AG20443 (cell line): ENCODE data around the gene SERPINA10.
A peak's percentile ranks its signal among the peaks of the same experiment; 100 is the strongest.

Source experiments
- DNase-seq: peaks from one replicate; pipeline ENCODE4 v3.0.0; 2012; ENCODE audit warnings: low spot score, mixed read lengths

SERPINA10 gene, protein sequence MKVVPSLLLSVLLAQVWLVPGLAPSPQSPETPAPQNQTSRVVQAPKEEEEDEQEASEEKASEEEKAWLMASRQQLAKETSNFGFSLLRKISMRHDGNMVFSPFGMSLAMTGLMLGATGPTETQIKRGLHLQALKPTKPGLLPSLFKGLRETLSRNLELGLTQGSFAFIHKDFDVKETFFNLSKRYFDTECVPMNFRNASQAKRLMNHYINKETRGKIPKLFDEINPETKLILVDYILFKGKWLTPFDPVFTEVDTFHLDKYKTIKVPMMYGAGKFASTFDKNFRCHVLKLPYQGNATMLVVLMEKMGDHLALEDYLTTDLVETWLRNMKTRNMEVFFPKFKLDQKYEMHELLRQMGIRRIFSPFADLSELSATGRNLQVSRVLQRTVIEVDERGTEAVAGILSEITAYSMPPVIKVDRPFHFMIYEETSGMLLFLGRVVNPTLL

DNA sequence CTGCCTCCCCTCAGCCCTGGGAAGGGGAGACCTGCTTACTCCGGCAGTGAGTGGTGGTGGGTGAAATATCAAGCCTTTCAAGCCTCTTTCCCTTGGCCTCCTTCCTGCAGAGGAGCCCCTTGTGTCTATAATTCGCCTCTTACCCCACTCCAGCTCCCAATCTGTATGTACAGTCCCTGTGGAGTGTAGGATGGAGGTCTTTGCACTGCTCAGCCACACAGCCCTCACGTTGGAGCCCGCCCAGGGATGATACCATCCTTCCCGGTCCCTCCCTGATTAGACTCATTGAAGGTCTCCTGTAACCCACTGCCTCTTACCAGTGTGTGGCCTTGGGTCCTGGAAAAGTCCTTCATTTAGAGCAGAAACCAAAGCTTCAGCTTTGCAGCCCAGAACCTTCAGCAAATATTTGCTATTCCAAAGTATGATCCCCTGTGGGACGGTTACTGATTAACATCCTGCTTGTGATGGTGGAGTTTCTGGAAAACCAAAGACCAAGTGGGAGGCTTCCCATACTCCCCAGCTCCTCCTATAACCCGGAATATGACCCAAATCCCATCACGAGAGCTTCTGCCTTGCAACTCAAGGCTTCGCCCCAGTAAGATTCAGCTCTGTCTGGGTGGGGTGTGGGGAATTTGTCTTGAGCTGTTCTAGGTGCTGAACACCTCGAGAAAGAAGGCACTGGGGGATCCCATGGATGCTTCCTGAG lies at the start of gene SERPINA10:
Gene SERPINA10 (minus strand): TSS at position 397 of the 706 bp plus-strand sequence. CDS start 2,675 bp downstream, outside the sequence.
- no peak for DNase-seq

DNA sequence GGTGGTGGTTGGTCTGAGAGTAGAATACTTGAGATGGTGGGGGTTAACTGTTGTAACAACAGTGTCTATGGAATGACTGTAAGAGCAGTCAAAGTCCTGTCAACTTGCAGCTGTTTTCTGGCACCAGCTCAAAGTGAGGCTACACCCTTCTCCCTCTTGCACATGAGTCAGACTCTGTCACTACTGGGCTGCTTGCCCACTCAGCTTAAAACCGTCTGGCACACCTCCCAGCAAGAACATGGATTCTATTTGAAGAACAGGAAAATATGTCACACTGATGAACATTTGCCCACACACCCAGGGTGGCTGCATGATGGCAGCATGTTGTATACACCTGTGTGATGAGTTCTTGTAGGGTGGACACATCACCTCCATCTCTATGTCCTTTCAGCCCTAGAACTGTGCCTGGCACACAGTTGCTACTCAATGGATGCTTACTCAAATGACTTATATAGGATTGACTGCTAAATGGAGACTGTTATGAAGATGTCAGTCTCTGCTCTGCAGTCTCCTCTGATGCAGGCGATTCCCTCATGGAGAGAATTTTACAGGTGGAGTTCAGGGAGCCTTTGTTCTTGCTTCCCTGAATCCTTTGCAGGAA lies 49.4 kb upstream of the SERPINA10 start:
- DNase-seq = peak; percentile 94

DNA sequence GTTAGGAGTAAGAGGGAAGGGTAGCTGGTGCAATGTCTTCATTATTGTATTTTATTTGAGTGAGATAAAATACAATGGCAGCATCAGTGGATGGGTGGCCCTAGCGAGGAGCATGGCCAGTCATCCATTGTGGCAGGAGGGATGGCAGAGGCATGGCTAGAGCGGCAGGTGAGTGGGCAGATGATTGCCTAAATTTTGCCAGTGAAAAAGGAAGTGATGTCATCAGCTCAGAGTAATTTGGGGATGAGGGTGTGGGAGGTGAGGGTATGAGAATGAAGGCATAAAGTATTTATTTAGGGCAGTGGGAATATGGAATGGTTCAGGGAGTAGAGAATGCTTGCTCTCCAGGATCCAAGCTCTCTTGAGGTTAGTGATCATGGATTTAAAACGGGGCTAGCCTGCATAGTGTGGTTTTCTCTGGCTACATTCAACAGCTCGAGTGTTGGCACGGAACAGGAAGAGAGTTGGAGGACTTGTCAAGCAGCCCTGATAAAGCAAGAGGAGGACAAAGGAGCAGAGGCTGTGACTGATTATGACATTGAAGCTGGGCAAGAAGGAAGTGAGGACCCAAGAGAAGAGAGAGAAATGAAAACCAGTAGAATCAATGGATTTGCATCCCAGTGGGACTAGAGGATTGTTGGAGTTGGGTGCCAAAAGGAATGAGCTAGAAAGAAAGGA lies 48.7 kb upstream of the SERPINA10 start:
- DNase-seq = peak; percentile 56

DNA sequence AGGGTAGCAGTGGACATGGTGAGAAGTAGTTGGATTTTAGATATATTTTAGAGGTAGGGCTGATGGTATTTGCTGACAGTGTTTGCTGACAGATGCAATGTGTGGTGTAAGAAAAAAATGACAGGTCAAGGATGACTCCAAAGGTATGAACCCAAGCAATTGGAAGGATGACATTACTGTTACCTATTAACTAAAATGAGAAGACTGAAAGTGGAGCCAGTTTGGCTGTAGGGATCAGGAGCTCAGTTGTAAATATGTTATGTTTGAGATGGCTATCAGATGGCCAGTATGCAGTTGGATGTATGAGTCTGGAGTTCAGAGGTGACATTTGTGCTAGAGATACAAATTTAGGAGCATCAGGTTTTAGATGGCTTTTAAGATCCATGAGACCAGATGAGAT lies 47.5 kb upstream of the SERPINA10 start:
- no peak for DNase-seq

DNA sequence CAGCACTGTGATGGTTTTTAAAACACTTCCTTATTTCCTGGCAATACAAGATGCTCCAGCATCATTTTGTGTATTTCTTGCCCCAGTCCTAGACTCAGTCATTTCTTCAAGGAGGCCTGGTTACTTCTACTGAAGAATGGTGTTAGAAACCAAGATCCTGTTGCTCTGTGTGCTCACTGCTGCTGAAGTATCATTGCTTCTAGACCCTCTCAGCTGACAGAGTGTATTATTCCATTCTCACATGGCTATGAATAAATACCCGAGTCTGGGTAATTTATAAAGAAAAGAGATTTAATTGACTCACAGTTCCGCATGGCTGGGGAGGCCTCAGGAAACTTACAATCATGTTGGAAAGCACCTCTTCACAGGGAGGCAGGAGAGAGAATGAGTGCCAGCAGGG lies 45.0 kb upstream of the SERPINA10 start:
- no peak for DNase-seq

DNA sequence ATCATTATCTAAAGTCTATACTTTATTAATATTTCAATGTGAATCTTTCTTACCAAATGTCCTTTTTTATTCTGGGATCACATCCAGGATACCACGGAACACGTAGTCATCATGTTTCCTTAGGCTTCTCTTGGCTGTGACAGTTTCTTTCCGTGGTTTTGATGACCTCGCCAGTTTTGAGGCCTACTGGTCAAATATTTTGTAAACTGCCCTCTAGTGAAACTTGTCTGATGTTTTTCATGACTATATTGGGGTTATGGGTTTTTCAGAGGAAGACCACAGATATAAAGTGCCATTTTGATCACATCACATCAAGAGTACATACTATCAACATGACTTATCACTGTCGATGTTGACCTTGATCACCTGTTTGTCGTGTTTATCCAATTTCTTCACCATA lies 44.2 kb upstream of the SERPINA10 start:
- DNase-seq = no peak

DNA sequence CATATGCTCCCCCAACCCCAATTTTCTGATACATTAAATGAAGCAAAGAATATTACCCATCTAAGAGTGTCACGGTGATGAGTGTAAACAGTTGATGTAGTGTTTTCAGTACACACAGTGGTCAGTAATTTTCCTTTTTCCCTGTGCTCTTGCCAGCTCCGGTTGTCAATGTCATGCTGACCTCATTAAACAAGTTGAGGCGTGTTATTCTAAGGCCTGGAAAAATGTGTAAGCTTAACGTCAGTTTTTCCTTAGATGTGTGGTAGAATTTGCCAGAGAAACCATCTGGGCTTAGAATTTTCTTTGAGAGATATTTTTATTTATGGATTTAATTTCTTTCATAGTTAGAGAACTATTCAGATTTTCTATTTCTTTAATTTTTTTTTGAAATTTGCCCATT lies 41.8 kb upstream of the SERPINA10 start:
- DNase-seq = no peak

DNA sequence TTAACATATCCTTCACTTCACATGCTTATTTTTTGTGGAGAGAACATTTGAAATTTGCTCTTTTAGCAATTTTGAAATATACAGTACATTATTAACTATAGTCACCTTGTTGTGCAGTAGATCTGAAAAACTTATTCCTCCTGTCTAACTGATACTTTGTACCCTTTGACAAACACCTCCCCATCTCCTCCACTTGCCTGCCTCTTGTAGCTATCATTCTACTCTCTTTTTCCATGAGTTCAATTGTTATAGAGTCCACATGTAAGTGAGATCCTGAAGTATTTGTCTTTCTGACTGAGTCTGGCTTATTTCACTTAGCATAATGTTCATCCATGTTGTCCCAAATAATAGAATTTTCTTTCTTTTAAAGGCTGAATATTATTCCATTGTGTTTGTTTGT lies 39.5 kb upstream of the SERPINA10 start:
- DNase-seq = no peak

DNA sequence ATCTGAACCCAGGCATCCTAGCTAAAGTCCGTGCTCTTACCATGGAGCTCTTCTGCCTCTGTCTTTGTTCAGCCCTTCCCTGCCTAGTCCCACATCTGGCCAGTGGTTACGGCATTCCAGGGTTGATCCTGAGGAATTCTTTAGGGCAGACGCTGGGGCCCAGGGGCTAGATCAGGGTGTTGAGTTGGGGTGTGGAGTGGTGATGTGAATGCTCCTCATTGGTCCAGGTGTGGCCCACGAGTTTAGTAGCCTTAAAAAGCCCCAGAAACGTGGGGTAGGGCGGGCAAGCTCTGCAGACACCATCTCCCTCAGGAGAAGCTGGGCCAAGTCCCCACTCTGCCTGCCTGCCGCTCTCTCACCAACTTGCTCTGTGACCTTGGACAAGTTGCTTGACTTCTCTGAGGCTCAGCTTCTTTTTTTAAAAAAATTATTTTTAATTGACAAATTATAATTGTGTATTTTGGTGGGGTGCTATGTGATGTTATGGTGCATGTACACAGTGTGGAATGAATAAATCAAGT lies 39.1 kb upstream of the SERPINA10 start:
- no peak for DNase-seq

DNA sequence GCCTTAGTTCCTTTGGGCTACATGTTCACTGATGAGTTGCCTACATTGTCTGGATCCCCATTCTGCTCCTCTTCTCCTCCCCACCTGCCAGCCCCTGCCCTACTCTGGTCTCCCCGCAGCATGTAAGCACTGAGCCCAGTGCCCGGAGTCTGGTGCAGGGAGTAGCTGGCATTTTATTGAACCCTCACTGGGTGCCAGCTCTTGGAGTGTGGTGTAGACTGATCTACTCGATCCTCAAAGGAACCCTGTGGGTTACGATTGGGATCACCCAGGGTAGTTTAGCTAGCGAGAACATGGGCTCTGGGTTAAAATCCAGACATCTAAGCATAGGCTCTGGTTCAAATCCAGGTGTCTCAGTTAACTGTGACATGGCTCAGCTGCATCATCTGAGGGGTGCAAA lies 38.4 kb upstream of the SERPINA10 start:
- no peak for DNase-seq

DNA sequence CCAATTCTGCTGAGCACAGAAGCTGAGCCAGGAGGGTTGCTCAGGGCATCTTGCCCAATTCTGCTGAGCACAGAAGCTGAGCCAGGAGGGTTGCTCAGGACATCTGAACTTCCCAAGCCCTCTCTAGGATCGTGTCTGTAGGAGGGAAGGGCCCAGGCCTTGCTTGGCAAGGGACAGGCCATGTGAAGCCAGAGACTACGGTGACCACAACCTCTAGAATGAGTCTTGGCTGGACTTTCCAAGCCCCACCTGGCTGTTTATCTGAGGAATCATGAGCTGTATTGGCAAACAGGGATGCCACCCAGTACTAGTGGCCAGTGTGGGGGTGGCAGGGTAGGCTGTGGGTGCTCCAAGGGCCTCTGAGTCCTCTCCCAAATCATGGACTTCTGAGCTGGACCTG lies 37.8 kb upstream of the SERPINA10 start:
- DNase-seq = no peak

DNA sequence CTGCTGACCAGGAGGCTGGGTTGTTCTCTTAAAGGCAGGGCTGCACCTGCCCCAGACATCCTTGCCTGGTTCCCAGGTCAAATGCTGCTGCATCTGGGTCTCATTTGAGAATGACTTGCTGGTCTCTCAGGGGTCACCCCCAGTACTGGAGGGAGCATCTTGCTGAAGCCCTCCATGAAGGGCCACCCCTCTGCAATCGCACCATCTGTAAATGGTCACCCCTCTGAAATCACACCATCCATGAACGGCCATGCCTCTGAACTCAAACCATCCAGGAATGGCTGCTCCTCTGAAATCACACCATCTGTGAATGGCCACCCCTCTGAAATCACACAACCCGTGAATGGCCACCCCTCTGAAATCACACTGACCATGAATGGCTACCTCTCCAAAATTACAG lies 37.4 kb upstream of the SERPINA10 start:
- no peak for DNase-seq

DNA sequence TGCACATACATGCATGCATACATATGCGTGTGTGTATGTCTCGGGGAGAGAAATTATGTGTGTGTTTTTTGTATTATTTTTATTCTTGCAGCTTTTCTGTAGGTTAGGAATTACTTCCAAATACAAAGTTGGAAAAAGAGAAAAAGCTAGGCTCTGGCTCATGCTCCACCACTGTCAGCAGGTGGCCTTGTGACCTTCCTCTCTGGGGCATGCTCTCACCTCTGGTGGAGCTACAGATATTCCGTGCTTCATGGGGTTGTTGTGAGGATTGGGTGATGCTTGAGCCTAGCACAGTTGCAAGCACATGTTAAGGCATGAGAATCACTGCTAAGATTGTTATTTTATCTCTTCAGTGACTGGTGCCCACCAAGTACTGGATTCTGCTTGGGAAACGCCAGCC lies 36.8 kb upstream of the SERPINA10 start:
- no peak for DNase-seq

DNA sequence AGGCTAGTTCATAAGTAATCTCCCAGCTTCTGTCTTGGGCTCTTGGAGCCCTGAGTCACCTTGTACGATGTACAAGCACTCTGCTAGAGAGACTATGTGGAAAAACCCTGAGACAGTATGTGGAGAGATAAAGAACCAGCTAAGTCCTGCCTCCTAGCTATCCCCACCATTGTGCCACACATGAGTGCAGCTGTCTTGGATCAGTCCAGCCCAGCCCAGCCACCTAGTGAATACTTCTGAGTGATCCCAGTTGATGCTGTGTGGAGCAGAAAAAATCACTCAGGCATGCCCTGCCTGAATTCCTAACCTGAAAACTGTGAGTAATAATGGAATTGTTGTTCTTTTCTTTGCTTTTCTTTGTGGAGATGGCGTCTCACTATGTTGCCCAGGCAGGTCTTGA lies 35.1 kb upstream of the SERPINA10 start:
- DNase-seq = no peak

DNA sequence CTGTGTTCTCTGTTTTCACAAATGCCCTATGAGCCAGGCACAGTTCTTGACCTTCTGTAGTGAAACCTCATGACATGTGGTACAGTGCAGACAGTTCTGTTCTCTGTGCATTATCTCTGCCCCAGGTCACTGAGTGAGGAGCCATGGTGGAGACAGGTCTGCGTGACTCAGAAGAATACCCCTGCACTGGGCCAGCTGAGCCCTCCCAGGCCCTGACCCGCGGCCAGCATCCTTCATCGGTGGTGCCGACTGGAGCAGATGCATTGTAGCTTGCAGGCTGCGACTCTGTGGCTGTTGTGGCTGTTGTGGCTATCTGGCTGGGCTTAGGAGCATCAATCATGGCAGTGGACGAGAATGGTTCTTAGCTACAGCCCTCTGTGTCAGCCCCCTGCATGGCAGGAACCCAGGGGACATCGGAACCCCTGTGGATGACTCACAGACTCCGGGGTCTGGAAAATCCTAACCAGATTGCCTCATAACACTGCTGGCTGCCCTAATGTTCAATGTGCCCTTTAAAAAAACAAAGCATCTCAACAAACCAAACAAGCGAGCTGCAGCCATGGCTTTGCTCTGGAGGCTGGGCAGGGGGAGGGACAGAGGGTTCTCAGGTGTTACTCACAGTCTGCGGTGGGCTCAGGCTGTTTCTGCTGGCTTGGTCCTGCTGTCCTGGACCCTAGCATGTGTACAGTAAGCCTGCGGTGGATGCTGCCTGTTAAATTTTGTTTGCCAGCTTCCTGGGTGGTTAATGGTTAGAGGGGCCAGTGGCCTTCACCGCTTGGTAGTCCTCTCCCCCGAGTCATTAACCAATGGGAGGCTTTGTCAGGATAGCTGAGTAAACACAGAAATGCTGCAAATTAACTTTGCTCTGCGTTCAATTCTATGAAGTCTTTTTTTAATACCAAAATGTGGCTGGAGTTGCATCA lies 29.8 kb upstream of the SERPINA10 start, which contains the start of gene SERPINA6:
Gene SERPINA6 (minus strand): TSS at position 689 of the 923 bp plus-strand sequence. CDS start 8,688 bp downstream, outside the sequence.
- DNase-seq = peak; percentile 30

DNA sequence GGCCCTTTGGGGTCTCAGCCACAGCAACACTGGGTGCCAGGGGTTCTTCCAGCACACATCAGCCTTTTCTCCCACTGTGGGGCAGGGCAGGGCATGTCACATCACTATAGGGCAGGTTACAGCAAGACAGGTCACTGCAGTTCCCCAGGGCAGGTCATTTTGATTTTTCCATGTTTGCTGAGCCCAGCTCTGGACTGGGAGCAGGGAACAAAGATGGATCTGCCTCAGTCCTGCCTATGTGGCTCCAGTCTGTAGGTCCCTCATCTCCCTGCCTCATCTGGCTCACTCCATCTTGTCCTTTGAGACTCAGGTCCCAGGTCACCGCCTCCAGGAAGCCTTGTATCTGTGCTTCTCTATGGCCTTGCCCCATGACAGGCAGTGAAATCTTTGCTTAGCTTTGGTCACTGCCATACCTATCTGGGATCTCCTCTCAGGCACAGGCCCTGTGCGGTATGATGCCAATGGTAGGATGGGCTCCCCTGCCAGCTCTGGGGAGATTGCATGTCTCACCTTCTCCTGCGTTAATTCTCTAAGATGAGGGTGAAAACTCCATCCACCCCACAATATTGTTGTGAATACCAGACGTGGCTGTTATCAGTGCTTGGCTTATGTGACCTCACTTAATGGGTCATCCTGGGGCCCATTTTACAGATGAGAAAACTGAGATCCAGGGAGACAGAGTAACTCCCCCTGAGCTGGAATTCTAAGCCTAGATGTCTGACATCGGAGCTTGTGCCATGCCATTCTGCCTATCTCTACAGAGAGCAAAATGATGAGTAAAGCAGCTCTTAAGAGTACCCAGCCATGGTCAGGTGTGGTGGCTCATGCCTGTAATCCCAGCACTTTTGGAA lies 28.6 kb upstream of the SERPINA10 start:
- no peak for DNase-seq

DNA sequence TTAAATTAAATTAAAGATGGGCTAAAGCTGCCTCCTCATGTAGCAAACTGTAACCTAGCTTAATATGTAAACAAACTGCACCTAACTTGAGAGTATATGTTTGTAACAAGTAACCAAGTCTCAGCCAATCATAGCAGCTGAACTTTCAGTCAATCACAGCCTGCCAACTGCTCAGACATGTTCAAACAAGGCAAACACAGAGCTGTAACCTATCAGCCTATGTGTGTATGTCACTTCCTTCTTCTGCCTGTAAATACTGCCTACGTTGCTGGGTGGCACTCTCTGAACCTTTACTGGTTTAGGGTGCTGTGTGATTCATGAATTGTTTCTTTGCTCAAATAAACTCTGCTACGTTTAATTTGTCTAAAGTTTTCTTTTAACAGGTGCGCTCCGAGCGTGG lies 27.2 kb upstream of the SERPINA10 start:
- DNase-seq = no peak

DNA sequence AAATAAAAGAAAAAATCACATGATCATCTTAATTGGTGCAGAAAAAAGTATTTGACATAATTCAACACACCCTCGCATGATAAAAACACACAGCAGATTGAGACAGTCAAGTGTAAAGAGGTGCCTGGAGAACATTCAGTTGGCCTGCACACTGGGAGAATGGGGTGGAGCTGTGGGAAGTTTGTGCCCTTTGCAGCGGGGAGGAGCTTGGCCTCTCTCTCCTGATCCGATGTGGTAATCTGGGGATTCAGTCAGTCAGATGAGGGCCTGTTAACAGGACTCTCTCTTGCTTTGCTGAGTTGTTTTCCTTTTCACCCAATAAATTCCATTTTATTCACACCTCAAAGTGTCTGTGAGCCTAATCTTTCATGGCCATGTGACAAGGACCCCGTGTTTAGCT lies 24.2 kb upstream of the SERPINA10 start:
- DNase-seq = no peak

DNA sequence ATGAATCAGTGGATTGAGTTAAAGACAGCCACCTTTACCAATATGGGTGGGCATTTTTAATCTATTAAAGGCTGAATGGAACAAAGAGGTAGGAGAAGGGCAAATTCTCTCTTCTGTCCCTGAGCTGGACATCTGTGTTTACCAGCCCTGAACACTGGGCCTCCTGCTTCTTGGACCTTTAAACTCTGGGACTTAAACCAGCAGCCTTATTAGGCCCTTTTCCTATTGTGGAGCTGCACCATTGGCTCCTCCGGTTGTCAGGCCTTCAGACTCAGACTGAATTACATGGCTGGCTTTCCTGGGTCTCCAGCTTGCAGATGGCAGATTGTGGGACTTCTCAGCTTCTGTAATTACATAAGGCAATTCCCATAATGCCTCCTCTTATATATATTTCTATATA lies 23.6 kb upstream of the SERPINA10 start:
- no peak for DNase-seq

DNA sequence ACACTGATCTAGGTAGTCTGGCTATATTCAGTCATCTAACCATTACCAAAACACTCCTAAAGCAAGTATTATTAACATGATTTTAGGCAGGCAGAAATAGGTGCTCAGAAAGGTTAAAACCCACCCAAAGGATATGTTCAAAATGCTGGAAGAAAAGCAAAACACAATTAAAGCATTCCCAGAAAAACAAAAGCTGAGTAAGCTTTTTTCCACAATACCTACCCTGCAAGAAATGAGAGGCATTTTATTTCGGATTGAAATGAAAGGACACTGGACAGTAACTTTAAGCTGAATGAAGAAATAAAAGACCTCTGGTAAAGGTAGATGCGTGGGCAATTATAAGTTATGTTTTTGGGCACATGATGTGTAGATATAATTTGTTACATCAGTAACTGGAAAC lies 21.8 kb upstream of the SERPINA10 start:
- no peak for DNase-seq
